ENCODE measurements around the gene MAGOH. TPM values are rescaled to one million over a fixed set of nuclear protein-coding genes. Genes with fewer than 3 reads are reported as not detected.

MAGOH gene
- polyA plus RNA-seq, 1 of the 3 experiments (the other 2 are of a cell fraction) = 26.5 TPM

DNA sequence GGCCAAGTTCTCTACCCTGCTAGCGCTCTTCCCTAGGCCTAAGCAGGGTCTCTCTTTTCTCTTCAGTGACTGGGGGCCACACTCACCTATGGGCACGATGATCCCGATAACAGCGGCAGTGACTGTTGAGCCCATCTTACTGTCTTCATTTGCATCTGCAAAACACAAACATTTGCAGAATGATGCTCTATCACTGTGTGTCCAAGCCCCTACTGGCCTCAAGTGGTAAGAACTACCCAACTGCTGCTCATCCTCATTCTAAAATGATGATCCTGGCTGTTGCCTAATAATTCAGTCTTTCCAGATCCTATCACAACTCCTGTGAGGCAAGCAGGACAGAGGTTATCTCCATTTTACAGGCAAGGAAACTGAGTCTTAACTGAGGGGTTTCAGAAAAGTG is 16.7 kb upstream of the MAGOH start:
- Histone ChIP-seq H3K4me2 (no peak overlapping the region), H3K79me2 (ENCODE audit: insufficient read depth) (no peaks in the 10 kb centered on the region), H3F3A (replicated peaks; ENCODE audit: insufficient read depth) (peaks cover 8% of the 10 kb centered on the region), H3K27ac (ENCODE audit: low read depth in 2 of 2, low read length in 1 of 2) (no peak overlapping the region), H3K9me2 (no peaks in the 10 kb centered on the region), H2AFZ (ENCODE audit: low read depth) (no peak overlapping the region), H3K27me3 (ENCODE audit: insufficient read depth) (no peaks in the 10 kb centered on the region), H3K4me1 (ENCODE audit: control insufficient read depth in 1 of 2, insufficient read depth in 2 of 2, low read depth in 1 of 2, low read length in 1 of 2) (peaks cover 0 to 11% of the 10 kb centered on the region in 2 experiments; a peak in 1 of 4 replicates), H3K9me3 (no peaks in the 10 kb centered on the region), H3K9ac (no peak overlapping the region), H3K36me3 (replicated peaks in 1 of 2; ENCODE audit: control insufficient read depth in 1 of 2, insufficient read depth in 2 of 2, low read length in 1 of 2) (peaks cover 8 to 30% of the 10 kb centered on the region in 2 experiments), H4K20me1 (ENCODE audit: insufficient read depth) (no peaks in the 10 kb centered on the region), H3K4me3 (ENCODE audit: low read depth in 2 of 2, low read length in 1 of 2) (no peak overlapping the region)
- 98% methylated on average over 4 of the region's 4 CpGs for WGBS (ENCODE audit: low lambda C conversion rate)
- POLR2A ChIA-PET = no interaction called here
- no peak for DNase-seq
- CTCF ChIA-PET = interaction anchor here (4.0 to 6.0 kb wide), 2 partner anchors 23 to 138 kb away, joined by 15 to 25 read pairs; no protein-coding TSS in a partner anchor
- TF ChIP-seq, protein P1, sequence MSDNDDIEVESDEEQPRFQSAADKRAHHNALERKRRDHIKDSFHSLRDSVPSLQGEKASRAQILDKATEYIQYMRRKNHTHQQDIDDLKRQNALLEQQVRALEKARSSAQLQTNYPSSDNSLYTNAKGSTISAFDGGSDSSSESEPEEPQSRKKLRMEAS (IDR thresholded peaks at IDR 0.05; ENCODE audit: low read depth) = no peak
- TF ChIP-seq, protein P2, sequence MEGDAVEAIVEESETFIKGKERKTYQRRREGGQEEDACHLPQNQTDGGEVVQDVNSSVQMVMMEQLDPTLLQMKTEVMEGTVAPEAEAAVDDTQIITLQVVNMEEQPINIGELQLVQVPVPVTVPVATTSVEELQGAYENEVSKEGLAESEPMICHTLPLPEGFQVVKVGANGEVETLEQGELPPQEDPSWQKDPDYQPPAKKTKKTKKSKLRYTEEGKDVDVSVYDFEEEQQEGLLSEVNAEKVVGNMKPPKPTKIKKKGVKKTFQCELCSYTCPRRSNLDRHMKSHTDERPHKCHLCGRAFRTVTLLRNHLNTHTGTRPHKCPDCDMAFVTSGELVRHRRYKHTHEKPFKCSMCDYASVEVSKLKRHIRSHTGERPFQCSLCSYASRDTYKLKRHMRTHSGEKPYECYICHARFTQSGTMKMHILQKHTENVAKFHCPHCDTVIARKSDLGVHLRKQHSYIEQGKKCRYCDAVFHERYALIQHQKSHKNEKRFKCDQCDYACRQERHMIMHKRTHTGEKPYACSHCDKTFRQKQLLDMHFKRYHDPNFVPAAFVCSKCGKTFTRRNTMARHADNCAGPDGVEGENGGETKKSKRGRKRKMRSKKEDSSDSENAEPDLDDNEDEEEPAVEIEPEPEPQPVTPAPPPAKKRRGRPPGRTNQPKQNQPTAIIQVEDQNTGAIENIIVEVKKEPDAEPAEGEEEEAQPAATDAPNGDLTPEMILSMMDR (IDR thresholded peaks at IDR 0.05) = peak; percentile 13; the same call in 1 of the 2 replicates
- TF ChIP-seq, protein P3, sequence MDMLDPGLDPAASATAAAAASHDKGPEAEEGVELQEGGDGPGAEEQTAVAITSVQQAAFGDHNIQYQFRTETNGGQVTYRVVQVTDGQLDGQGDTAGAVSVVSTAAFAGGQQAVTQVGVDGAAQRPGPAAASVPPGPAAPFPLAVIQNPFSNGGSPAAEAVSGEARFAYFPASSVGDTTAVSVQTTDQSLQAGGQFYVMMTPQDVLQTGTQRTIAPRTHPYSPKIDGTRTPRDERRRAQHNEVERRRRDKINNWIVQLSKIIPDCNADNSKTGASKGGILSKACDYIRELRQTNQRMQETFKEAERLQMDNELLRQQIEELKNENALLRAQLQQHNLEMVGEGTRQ (IDR thresholded peaks at IDR 0.05; ENCODE audit: borderline replicate concordance, low read depth, low read length) = no peak
- no peak for TF ChIP-seq FOSL2 (IDR thresholded peaks at IDR 0.05; ENCODE audit: borderline replicate concordance, low read depth)
- TF ChIP-seq FOXJ3 (CRISPR knock-in tag; IDR thresholded peaks at IDR 0.05) = no peak

DNA sequence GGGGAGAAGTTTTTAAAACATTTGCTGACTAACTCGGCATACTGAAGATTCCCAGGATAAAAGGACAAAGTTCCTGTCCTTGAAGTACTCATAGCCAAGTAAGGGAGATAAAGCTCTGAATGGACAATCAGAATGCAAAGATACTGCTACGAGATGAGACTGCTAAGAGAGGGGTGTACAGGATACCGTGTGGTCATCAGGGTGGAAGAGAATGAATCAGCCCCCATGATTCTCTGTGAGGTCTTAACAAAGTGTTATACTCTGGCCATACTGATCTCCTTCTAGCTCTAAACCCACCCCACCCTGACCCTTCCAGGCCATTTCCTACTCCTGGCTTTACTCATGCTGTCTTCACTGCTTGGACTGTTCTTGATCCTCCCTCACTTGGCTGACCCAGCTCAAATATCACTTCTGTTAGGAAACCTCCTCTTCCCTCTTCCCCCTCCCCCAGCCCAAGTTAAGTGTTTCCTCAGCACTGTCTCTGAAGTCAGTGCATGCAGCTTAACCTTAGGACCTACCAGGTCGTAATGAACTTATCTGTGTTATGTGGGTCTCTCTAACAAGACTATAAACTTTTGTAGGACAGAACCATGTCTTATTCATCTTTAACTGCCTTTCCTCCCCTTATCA is 15.8 kb upstream of the MAGOH start:
- no peak for DNase-seq
- ChIA-PET CTCF (interaction anchor here (4.0 to 6.0 kb wide), 2 partner anchors 24 to 139 kb away, joined by 15 to 25 read pairs; no protein-coding TSS in a partner anchor), POLR2A (no interaction called here)
- no peaks in the 10 kb centered on the region for H4K20me1 ChIP-seq (ENCODE audit: insufficient read depth)
- TF ChIP-seq JUND (IDR thresholded peaks at IDR 0.05) = no peak
- no peak for TF ChIP-seq NFIC (IDR thresholded peaks at IDR 0.05; ENCODE audit: borderline replicate concordance)
- no peak for TF ChIP-seq NRF1 (IDR thresholded peaks at IDR 0.05; ENCODE audit: low read depth, low read length)
- no peak for TF ChIP-seq SMC3 (IDR thresholded peaks at IDR 0.05; ENCODE audit: low read depth, low read length)
- no peak for TF ChIP-seq ELF1 (IDR thresholded peaks at IDR 0.05)
- no peak for TF ChIP-seq CHD2 (IDR thresholded peaks at IDR 0.05; ENCODE audit: low read length, partially characterized antibody)
- TF ChIP-seq, protein P4, sequence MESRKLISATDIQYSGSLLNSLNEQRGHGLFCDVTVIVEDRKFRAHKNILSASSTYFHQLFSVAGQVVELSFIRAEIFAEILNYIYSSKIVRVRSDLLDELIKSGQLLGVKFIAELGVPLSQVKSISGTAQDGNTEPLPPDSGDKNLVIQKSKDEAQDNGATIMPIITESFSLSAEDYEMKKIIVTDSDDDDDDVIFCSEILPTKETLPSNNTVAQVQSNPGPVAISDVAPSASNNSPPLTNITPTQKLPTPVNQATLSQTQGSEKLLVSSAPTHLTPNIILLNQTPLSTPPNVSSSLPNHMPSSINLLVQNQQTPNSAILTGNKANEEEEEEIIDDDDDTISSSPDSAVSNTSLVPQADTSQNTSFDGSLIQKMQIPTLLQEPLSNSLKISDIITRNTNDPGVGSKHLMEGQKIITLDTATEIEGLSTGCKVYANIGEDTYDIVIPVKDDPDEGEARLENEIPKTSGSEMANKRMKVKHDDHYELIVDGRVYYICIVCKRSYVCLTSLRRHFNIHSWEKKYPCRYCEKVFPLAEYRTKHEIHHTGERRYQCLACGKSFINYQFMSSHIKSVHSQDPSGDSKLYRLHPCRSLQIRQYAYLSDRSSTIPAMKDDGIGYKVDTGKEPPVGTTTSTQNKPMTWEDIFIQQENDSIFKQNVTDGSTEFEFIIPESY (IDR thresholded peaks at IDR 0.05; ENCODE audit: borderline replicate concordance, low read depth) = no peak
- TF ChIP-seq, protein P5, sequence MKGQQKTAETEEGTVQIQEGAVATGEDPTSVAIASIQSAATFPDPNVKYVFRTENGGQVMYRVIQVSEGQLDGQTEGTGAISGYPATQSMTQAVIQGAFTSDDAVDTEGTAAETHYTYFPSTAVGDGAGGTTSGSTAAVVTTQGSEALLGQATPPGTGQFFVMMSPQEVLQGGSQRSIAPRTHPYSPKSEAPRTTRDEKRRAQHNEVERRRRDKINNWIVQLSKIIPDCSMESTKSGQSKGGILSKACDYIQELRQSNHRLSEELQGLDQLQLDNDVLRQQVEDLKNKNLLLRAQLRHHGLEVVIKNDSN (IDR thresholded peaks at IDR 0.05; ENCODE audit: borderline replicate concordance, low read depth) = no peak
- no peak for TF ChIP-seq POLR2AphosphoS5 (IDR thresholded peaks at IDR 0.05; ENCODE audit: low read depth, low read length)
- TF ChIP-seq FOXJ3 (CRISPR knock-in tag; IDR thresholded peaks at IDR 0.05) = no peak
- TF ChIP-seq RAD21 (IDR thresholded peaks at IDR 0.05; ENCODE audit: low read length) = no peak
- TF ChIP-seq, protein P1 (IDR thresholded peaks at IDR 0.05; ENCODE audit: low read depth) = no peak
- no peak for TF ChIP-seq FOXM1 (IDR thresholded peaks at IDR 0.05; ENCODE audit: low read depth)
- no peak for TF ChIP-seq TCF12 (IDR thresholded peaks at IDR 0.05)
- H3K36me3 ChIP-seq (replicated peaks in 1 of 2; ENCODE audit: control insufficient read depth in 1 of 2, insufficient read depth in 2 of 2, low read length in 1 of 2) = peaks cover 4 to 27% of the 10 kb centered on the region in 2 experiments
- no peaks in the 10 kb centered on the region for H3K9me3 ChIP-seq
- H3K9me2 ChIP-seq = no peaks in the 10 kb centered on the region
- H3K27ac ChIP-seq (ENCODE audit: low read depth in 2 of 2, low read length in 1 of 2) = no peak overlapping the region
- 78% methylated on average over 4 of the region's 4 CpGs for WGBS (ENCODE audit: low lambda C conversion rate)
- no peaks in the 10 kb centered on the region for H3K79me2 ChIP-seq (ENCODE audit: insufficient read depth)
- no peak overlapping the region for H3K4me2 ChIP-seq
- H3K4me1 ChIP-seq (ENCODE audit: control insufficient read depth in 1 of 2, insufficient read depth in 2 of 2, low read depth in 1 of 2, low read length in 1 of 2) = peaks cover 0 to 11% of the 10 kb centered on the region in 2 experiments; a peak in 1 of 4 replicates
- H3K4me3 ChIP-seq (ENCODE audit: low read depth in 2 of 2, low read length in 1 of 2) = no peak overlapping the region
- no peak overlapping the region for H2AFZ ChIP-seq (ENCODE audit: low read depth)
- H3F3A ChIP-seq (replicated peaks; ENCODE audit: insufficient read depth) = peaks cover 8% of the 10 kb centered on the region
- H3K27me3 ChIP-seq (ENCODE audit: insufficient read depth) = no peaks in the 10 kb centered on the region
- no peak overlapping the region for H3K9ac ChIP-seq
